ENCODE results near the gene EFNA2. TPM values are rescaled to one million over a fixed set of nuclear protein-coding genes. Genes with fewer than 3 reads are reported as not detected.

EFNA2 gene
- total RNA-seq, 1 experiment from 2014 or later: 11.4 TPM

DNA sequence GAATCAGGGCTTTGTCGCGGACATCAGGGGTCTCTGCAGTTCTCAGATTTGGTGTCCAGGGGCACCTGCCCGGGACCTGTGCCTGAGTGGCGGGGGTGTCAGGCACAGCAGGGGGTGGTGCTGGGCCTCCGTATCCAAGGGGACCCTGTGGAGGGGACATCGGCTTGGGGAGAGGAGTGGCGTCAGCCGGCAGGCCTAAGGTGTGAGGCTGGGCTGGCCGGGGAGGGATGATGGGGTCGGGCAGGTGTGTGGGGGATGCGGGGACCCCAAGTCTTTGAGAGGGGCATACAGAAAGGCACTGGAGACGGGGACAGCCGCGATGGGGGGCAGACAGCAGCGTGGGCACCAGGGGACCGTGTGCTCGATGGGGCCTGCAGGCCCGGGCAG, 2.5 kb downstream of the EFNA2 start (continued):
- TF ChIP-seq, protein P1, sequence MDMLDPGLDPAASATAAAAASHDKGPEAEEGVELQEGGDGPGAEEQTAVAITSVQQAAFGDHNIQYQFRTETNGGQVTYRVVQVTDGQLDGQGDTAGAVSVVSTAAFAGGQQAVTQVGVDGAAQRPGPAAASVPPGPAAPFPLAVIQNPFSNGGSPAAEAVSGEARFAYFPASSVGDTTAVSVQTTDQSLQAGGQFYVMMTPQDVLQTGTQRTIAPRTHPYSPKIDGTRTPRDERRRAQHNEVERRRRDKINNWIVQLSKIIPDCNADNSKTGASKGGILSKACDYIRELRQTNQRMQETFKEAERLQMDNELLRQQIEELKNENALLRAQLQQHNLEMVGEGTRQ (CRISPR knock-in tag; IDR thresholded peaks at IDR 0.05): no peak
- TF ChIP-seq CBFB (CRISPR knock-in tag; IDR thresholded peaks at IDR 0.05; ENCODE audit: low read depth) (no peak), PRRX2 (CRISPR knock-in tag; IDR thresholded peaks at IDR 0.05) (no peak), ZBTB21 (CRISPR knock-in tag; IDR thresholded peaks at IDR 0.05; ENCODE audit: borderline replicate concordance) (no peak), NFYB (CRISPR knock-in tag; conservative IDR thresholded peaks at IDR 0.05; ENCODE audit: low read depth) (no peak)

DNA sequence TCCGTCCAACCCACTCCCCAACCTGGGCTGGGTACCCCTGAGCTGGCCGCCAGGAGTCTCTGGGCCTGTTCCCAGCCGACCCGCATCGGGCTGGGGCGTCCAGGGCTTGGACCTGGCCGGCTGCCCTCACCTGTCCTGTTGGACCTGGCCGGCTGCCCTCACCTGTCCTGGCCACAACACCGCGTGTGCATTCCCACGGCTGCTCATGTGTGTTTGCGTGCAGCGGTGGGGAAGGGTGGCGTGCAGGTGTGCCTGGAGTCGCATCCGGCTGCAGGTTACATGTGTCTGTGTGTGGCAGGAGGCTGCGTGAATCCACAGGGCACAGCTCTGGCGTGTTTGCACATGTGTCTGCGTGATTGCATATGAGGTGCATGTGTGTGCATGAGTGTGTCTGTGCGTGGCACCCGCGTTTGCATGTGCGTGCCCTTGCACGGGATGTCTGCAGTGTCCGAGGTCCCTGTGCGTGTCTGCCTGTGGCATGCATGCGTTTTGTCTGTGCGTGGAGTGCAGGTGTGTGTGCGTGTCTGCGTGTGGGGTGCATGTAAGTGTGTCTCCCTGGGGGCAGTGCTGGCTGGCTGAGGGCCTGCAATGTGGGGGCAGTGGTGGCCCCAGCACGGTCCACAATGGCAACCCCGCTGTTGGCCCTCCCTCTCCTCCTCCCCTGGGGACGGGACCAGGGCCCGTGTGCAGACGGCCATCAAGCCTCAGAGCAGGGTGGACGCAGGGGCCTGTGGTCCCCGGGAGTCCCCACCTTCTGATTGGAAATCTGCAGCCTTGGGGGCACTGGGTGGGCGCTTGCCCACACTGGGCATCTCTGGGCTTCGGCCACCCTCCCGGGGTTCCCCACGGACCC, 3.4 kb downstream of the EFNA2 start:
- peaks cover 17% of the 10 kb centered on the region for H3K27me3 Mint-ChIP-seq (ENCODE audit: low read depth)
- H3K4me1 Mint-ChIP-seq: peaks cover 10% of the 10 kb centered on the region
- H3K27ac Mint-ChIP-seq: no peak overlapping the region
- no peak for TF ChIP-seq ZNF396 (CRISPR knock-in tag; IDR thresholded peaks at IDR 0.05; ENCODE audit: borderline replicate concordance)
- TF ChIP-seq, protein P2, sequence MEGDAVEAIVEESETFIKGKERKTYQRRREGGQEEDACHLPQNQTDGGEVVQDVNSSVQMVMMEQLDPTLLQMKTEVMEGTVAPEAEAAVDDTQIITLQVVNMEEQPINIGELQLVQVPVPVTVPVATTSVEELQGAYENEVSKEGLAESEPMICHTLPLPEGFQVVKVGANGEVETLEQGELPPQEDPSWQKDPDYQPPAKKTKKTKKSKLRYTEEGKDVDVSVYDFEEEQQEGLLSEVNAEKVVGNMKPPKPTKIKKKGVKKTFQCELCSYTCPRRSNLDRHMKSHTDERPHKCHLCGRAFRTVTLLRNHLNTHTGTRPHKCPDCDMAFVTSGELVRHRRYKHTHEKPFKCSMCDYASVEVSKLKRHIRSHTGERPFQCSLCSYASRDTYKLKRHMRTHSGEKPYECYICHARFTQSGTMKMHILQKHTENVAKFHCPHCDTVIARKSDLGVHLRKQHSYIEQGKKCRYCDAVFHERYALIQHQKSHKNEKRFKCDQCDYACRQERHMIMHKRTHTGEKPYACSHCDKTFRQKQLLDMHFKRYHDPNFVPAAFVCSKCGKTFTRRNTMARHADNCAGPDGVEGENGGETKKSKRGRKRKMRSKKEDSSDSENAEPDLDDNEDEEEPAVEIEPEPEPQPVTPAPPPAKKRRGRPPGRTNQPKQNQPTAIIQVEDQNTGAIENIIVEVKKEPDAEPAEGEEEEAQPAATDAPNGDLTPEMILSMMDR (IDR thresholded peaks at IDR 0.05): no peak
- TF ChIP-seq KAT7 (CRISPR knock-in tag; IDR thresholded peaks at IDR 0.05; ENCODE audit: borderline replicate concordance): no peak
- TF ChIP-seq FOXK1 (CRISPR knock-in tag; IDR thresholded peaks at IDR 0.05): no peak
- TF ChIP-seq, protein P3, sequence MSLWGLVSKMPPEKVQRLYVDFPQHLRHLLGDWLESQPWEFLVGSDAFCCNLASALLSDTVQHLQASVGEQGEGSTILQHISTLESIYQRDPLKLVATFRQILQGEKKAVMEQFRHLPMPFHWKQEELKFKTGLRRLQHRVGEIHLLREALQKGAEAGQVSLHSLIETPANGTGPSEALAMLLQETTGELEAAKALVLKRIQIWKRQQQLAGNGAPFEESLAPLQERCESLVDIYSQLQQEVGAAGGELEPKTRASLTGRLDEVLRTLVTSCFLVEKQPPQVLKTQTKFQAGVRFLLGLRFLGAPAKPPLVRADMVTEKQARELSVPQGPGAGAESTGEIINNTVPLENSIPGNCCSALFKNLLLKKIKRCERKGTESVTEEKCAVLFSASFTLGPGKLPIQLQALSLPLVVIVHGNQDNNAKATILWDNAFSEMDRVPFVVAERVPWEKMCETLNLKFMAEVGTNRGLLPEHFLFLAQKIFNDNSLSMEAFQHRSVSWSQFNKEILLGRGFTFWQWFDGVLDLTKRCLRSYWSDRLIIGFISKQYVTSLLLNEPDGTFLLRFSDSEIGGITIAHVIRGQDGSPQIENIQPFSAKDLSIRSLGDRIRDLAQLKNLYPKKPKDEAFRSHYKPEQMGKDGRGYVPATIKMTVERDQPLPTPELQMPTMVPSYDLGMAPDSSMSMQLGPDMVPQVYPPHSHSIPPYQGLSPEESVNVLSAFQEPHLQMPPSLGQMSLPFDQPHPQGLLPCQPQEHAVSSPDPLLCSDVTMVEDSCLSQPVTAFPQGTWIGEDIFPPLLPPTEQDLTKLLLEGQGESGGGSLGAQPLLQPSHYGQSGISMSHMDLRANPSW (CRISPR knock-in tag; conservative IDR thresholded peaks at IDR 0.05; ENCODE audit: low read depth): no peak
- TF ChIP-seq, protein P4, sequence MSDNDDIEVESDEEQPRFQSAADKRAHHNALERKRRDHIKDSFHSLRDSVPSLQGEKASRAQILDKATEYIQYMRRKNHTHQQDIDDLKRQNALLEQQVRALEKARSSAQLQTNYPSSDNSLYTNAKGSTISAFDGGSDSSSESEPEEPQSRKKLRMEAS (CRISPR knock-in tag; IDR thresholded peaks at IDR 0.05): no peak
- no peak for TF ChIP-seq NR3C1 (CRISPR knock-in tag; conservative IDR thresholded peaks at IDR 0.05; ENCODE audit: low read depth)
- TF ChIP-seq, protein P5, sequence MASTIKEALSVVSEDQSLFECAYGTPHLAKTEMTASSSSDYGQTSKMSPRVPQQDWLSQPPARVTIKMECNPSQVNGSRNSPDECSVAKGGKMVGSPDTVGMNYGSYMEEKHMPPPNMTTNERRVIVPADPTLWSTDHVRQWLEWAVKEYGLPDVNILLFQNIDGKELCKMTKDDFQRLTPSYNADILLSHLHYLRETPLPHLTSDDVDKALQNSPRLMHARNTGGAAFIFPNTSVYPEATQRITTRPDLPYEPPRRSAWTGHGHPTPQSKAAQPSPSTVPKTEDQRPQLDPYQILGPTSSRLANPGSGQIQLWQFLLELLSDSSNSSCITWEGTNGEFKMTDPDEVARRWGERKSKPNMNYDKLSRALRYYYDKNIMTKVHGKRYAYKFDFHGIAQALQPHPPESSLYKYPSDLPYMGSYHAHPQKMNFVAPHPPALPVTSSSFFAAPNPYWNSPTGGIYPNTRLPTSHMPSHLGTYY (CRISPR knock-in tag; IDR thresholded peaks at IDR 0.05): no peak
- TF ChIP-seq HMGA2 (CRISPR knock-in tag; IDR thresholded peaks at IDR 0.05): no peak
- TF ChIP-seq, protein P6, sequence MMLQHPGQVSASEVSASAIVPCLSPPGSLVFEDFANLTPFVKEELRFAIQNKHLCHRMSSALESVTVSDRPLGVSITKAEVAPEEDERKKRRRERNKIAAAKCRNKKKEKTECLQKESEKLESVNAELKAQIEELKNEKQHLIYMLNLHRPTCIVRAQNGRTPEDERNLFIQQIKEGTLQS (CRISPR knock-in tag; conservative IDR thresholded peaks at IDR 0.05): no peak
- TF ChIP-seq MXD4 (CRISPR knock-in tag; IDR thresholded peaks at IDR 0.05; ENCODE audit: borderline replicate concordance): no peak
- TF ChIP-seq, protein P7, sequence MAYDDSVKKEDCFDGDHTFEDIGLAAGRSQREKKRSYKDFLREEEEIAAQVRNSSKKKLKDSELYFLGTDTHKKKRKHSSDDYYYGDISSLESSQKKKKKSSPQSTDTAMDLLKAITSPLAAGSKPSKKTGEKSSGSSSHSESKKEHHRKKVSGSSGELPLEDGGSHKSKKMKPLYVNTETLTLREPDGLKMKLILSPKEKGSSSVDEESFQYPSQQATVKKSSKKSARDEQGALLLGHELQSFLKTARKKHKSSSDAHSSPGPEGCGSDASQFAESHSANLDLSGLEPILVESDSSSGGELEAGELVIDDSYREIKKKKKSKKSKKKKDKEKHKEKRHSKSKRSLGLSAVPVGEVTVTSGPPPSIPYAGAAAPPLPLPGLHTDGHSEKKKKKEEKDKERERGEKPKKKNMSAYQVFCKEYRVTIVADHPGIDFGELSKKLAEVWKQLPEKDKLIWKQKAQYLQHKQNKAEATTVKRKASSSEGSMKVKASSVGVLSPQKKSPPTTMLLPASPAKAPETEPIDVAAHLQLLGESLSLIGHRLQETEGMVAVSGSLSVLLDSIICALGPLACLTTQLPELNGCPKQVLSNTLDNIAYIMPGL (CRISPR knock-in tag; IDR thresholded peaks at IDR 0.05): no peak
- POLR2A ChIA-PET: no interaction called here
- no peaks in the 10 kb centered on the region for H3K9me3 Mint-ChIP-seq
- DNase-seq (ENCODE audit: low spot score) (no peak), ATAC-seq (no peak)
- CTCF ChIA-PET: no interaction called here
- no peaks in the 10 kb centered on the region for H3K36me3 Mint-ChIP-seq
- H3K4me3 Mint-ChIP-seq: no peak overlapping the region

Measured in WTC11 (cell line).